Testis (tissue), 3 donors: ENCODE measurements around the gene HOXA3. TPM values are rescaled to one million over a fixed set of nuclear protein-coding genes. Genes with fewer than 3 reads are reported as not detected.

ENCODE experiments used
- DNase-seq: peaks from one replicate; pipeline ENCODE4 v3.0.0-alpha.2; 2019
- H3K27ac ChIP-seq, 2 donors: fragments of 200-600 bp; sonication (generic); one replicate each; pipeline ENCODE4 v1.5.1; 2019
- H3K27me3 ChIP-seq: fragments of 200-600 bp; sonication (generic); one replicate; pipeline ENCODE4 v1.5.1; 2019
- H3K36me3 ChIP-seq: fragments of 200-600 bp; sonication (generic); one replicate; pipeline ENCODE4 v1.5.1; 2017; ENCODE audit warnings: low read depth; ENCODE audit errors: missing control alignments
- H3K4me1 ChIP-seq: fragments of 200-600 bp; sonication (generic); one replicate; pipeline ENCODE4 v1.5.1; 2019
- H3K4me3 ChIP-seq, 2 donors: fragments of 200-600 bp; sonication (generic); one replicate each; pipeline ENCODE4 v1.5.1; 2017 to 2019
- H3K9me3 ChIP-seq: fragments of 200-600 bp; sonication (generic); one replicate; pipeline ENCODE4 v1.5.1; 2017
- CTCF ChIP-seq, 3 experiments: fragments of 450-650 bp in 2 of 3; fragments of 200-600 bp in 1 of 3; sonication (generic) in 1 of 3; IDR thresholded peaks; one replicate each; pipeline ENCODE4 v1.5.1; 2016 to 2019; ENCODE audit warnings: antibody characterized with exemption in 3 of 3, mild to moderate bottlenecking in 2 of 3, moderate library complexity in 1 of 3
- POLR2A ChIP-seq: fragments of 450-650 bp; IDR thresholded peaks from one replicate; pipeline ENCODE4 v1.6.1; 2017; ENCODE audit warnings: antibody characterized with exemption, mild to moderate bottlenecking, moderate library complexity
- WGBS, 2 donors: methylation state at CpG; one replicate each; pipeline ENCODE4 v1.1.5; 2018; 5-methylcytosine and 5-hydroxymethylcytosine counted together
- intact Hi-C: fragments of 100-400 bp; cut with DNase I; formaldehyde crosslinking; loops from one replicate; pipeline ENCODE4 v1.15.1; 2023; ENCODE audit warnings: low total_unique reads
- polyA plus RNA-seq: library from polyadenylated mRNA; stranded (reverse); fragments of 350-450 nt; fragmentation: Illumina TruSeq; extraction: RNeasy Lipid Tissue Mini Kit (QIAGEN cat#74804); gene quantifications from one replicate; pipeline ENCODE4 v1.2.3, GENCODE V29; 2014; ENCODE audit warnings: low read depth, low replicate concordance; ENCODE audit not compliant: insufficient read depth
- total RNA-seq, 2 donors: library from RNA; depleted of rRNA; stranded (reverse); fragments of >200 nt; gene quantifications; one replicate each; pipeline ENCODE4 v1.2.3, GENCODE V29; 2016

HOXA3 gene
- total and polyA plus RNA-seq, 3 donors from 2014 or later = 0.93 to 2.8 (median 2.4) TPM

- intact Hi-C loops = no loop called here
- no peak for DNase-seq
- H3K9me3 ChIP-seq = no peaks in the 10 kb centered on the region
- H3K4me1 ChIP-seq = no peaks in the 10 kb centered on the region
- no peaks in the 10 kb centered on the region for H3K27me3 ChIP-seq
- 10 to 13% methylated on average over 32 to 35 of the region's 35 CpGs for WGBS, 2 donors
- no peaks in the 10 kb centered on the region for H3K36me3 ChIP-seq
- no peak overlapping the region for H3K27ac ChIP-seq
- no peak for TF ChIP-seq POLR2A
- no peak for TF ChIP-seq CTCF (IDR thresholded peaks at IDR 0.05)
- no peak overlapping the region for H3K4me3 ChIP-seq
Measured at GRCh38 chr7:27103489-27104226, 48.7 kb downstream of the HOXA3 start.

- WGBS, 2 donors = 5 to 9% methylated on average over 29 of the region's 29 CpGs
- intact Hi-C loops = no loop called here
- Histone ChIP-seq H3K36me3 (no peaks in the 10 kb centered on the region), H3K9me3 (no peaks in the 10 kb centered on the region), H3K27ac (no peak within 1 kb of the TSS), H3K4me1 (no peaks in the 10 kb centered on the region), H3K27me3 (no peaks in the 10 kb centered on the region), H3K4me3 (no peak within 1 kb of the TSS)
- DNase-seq = no peak
- TF ChIP-seq CTCF (IDR thresholded peaks at IDR 0.05) (no peak), POLR2A (no peak)
Measured at GRCh38 chr7:27102581-27103442, 49.6 kb downstream of the HOXA3 start, which contains the start of gene HOXA2. TSS of gene HOXA2 (minus strand) at chr7:27102683. CDS start at chr7:27102500, 183 bp downstream.

GRCh38 chr7:27101957-27102580 is 50.3 kb downstream of the HOXA3 start:
- Histone ChIP-seq H3K4me1 (no peaks in the 10 kb centered on the region), H3K9me3 (no peaks in the 10 kb centered on the region), H3K4me3 (no peak overlapping the region), H3K36me3 (no peaks in the 10 kb centered on the region), H3K27ac (no peak overlapping the region), H3K27me3 (no peaks in the 10 kb centered on the region)
- WGBS, 2 donors = 5% methylated on average over 19 to 36 of the region's 39 CpGs
- no peak for TF ChIP-seq POLR2A
- TF ChIP-seq CTCF (IDR thresholded peaks at IDR 0.05) = no peak
- no peak for DNase-seq
- intact Hi-C loops = no loop called here

GRCh38 chr7:27101171-27101956 is 51.0 kb downstream of the HOXA3 start:
- no peak overlapping the region for H3K4me3 ChIP-seq
- no peaks in the 10 kb centered on the region for H3K27me3 ChIP-seq
- TF ChIP-seq POLR2A = no peak
- no peak for TF ChIP-seq CTCF (IDR thresholded peaks at IDR 0.05)
- intact Hi-C loops = no loop called here
- no peak overlapping the region for H3K27ac ChIP-seq
- DNase-seq = no peak
- H3K9me3 ChIP-seq = no peaks in the 10 kb centered on the region
- H3K36me3 ChIP-seq = no peaks in the 10 kb centered on the region
- no peaks in the 10 kb centered on the region for H3K4me1 ChIP-seq
- WGBS, 2 donors = 17 to 19% methylated on average over 25 of the region's 25 CpGs
